WI38 (cell line): ENCODE data around the gene DR1.
A peak's percentile ranks its signal among the peaks of the same experiment; 100 is the strongest.
"Not testable (repeated sequence)": the region's sequence is repeated elsewhere in the genome, so short reads cannot be mapped to it uniquely, and the experiment has no call there.

Source experiments
- H3K4me3 ChIP-seq: 2 replicates; pipeline ENCODE4 v1.5.1; 2011; ENCODE audit warnings: low read depth, mild to moderate bottlenecking, control low read depth, low read length
- CTCF ChIP-seq: IDR thresholded peaks from 2 replicates; pipeline ENCODE4 v1.5.1; 2012; ENCODE audit warnings: low read depth, mild to moderate bottlenecking, control low read depth, low read length

The DR1 gene

GRCh38 chr1:93348104-93348728 lies 2.5 kb downstream of the DR1 start:
- TF ChIP-seq CTCF = no peak
- peak overlapping the region; percentile 96 for H3K4me3 ChIP-seq

GRCh38 chr1:93349231-93350135 lies 3.8 kb downstream of the DR1 start:
- no peak for TF ChIP-seq CTCF
- H3K4me3 ChIP-seq = peak overlapping the region; percentile 96

- H3K4me3 ChIP-seq = no peak overlapping the region
- no peak for TF ChIP-seq CTCF
These were observed 4.6 kb downstream of the DR1 start for GRCh38 chr1:93350322-93350721.

- H3K4me3 ChIP-seq = no peak overlapping the region
- TF ChIP-seq CTCF = no peak
These were observed 5.2 kb downstream of the DR1 start for GRCh38 chr1:93350875-93351274.

- H3K4me3 ChIP-seq = not testable (repeated sequence)
These were observed 5.6 kb downstream of the DR1 start for GRCh38 chr1:93351346-93351745.

- no peak for TF ChIP-seq CTCF
These were observed 6.7 kb downstream of the DR1 start for GRCh38 chr1:93352376-93352775.

GRCh38 chr1:93353286-93353685 lies 7.6 kb downstream of the DR1 start:
- no peak overlapping the region for H3K4me3 ChIP-seq
- TF ChIP-seq CTCF = no peak

More at GRCh38 chr1:93352376-93352775, 6.7 kb downstream of the DR1 start:
- H3K4me3 ChIP-seq = no peak overlapping the region

GRCh38 chr1:93354749-93355148 lies 9.0 kb downstream of the DR1 start:
- TF ChIP-seq CTCF = no peak
- no peak overlapping the region for H3K4me3 ChIP-seq
